PFSK-1 (cell line): Measurements from ENCODE around the gene CHRNB1.

Experiments used
- POLR2AphosphoS5 ChIP-seq: IDR thresholded peaks from 2 replicates; pipeline ENCODE4 v1.6.1; 2012; ENCODE audit warnings: low read depth, mild to moderate bottlenecking, control low read depth, low read length, moderate library complexity
- SIN3A ChIP-seq: IDR thresholded peaks from 2 replicates; pipeline ENCODE4 v1.6.1; 2012; ENCODE audit warnings: mild to moderate bottlenecking, low read length, moderate library complexity, borderline replicate concordance; ENCODE audit not compliant: insufficient read depth
- TF ChIP-seq, protein P1 (sequence below), 2 experiments: IDR thresholded peaks; 2 replicates each; pipeline versions ENCODE4 v1.6.1 to v1.8.0; 2011 to 2012; ENCODE audit warnings: low read depth in 2 of 2, low read length in 2 of 2, control low read depth in 1 of 2, inconsistent platforms in 1 of 2, mild to moderate bottlenecking in 1 of 2, moderate library complexity in 1 of 2; ENCODE audit not compliant: insufficient read depth in 1 of 2

DNA sequence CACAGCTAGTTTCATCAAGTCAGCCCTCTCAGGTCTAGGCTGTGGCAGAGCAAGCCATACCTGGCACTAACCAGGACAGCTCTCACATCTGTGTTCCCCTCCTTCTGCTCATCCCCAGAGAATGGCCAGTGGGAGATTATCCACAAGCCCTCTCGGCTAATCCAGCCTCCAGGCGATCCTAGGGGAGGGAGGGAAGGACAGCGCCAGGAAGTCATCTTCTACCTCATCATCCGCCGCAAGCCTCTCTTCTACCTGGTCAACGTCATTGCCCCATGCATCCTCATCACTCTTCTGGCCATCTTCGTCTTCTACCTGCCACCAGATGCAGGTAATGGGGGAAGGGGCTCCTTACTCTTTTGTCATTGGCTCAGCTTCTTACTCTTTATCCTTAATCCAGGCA, 3.6 kb downstream of the CHRNB1 start:
- TF ChIP-seq POLR2AphosphoS5 = no peak
- TF ChIP-seq, protein P1, sequence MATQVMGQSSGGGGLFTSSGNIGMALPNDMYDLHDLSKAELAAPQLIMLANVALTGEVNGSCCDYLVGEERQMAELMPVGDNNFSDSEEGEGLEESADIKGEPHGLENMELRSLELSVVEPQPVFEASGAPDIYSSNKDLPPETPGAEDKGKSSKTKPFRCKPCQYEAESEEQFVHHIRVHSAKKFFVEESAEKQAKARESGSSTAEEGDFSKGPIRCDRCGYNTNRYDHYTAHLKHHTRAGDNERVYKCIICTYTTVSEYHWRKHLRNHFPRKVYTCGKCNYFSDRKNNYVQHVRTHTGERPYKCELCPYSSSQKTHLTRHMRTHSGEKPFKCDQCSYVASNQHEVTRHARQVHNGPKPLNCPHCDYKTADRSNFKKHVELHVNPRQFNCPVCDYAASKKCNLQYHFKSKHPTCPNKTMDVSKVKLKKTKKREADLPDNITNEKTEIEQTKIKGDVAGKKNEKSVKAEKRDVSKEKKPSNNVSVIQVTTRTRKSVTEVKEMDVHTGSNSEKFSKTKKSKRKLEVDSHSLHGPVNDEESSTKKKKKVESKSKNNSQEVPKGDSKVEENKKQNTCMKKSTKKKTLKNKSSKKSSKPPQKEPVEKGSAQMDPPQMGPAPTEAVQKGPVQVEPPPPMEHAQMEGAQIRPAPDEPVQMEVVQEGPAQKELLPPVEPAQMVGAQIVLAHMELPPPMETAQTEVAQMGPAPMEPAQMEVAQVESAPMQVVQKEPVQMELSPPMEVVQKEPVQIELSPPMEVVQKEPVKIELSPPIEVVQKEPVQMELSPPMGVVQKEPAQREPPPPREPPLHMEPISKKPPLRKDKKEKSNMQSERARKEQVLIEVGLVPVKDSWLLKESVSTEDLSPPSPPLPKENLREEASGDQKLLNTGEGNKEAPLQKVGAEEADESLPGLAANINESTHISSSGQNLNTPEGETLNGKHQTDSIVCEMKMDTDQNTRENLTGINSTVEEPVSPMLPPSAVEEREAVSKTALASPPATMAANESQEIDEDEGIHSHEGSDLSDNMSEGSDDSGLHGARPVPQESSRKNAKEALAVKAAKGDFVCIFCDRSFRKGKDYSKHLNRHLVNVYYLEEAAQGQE (IDR thresholded peaks at IDR 0.05; ENCODE audit: insufficient read depth in 1 of 2, low read depth in 2 of 2, low read length in 2 of 2) = no peak
- no peak for TF ChIP-seq SIN3A
